Calu3 (cell line): ENCODE results near the gene CAMKMT. TPM values are rescaled to one million over a fixed set of nuclear protein-coding genes. Genes with fewer than 3 reads are reported as not detected.
A peak's percentile ranks its signal among the peaks of the same experiment; 100 is the strongest.
"Not testable (repeated sequence)": the region's sequence is repeated elsewhere in the genome, so short reads cannot be mapped to it uniquely, and the experiment has no call there.

Source experiments
- BruUV-seq: library from RNA; stranded (reverse); fragments of 400-500 nt; replicated peaks from 2 replicates; lab custom pipeline; 2021; lab: Mats Ljungman, UMichigan
- CTCF ChIA-PET: fragments of 300-600 bp; sonication (Branson Sonifier 250); formaldehyde crosslinking; loops from one replicate; lab custom pipeline; 2022; ENCODE audit warnings: antibody characterized with exemption; lab: Charles Lee
- DNase-seq: peaks from one replicate; pipeline ENCODE4 v3.0.0; 2022
- H3K27ac Mint-ChIP-seq: one replicate; pipeline ENCODE4 v1.8.0; 2022; ENCODE audit warnings: mixed read lengths; ENCODE audit not compliant: unreplicated experiment
- H3K27me3 Mint-ChIP-seq: one replicate; pipeline ENCODE4 v1.8.0; 2022; ENCODE audit warnings: mixed read lengths; ENCODE audit not compliant: unreplicated experiment
- H3K36me3 Mint-ChIP-seq: one replicate; pipeline ENCODE4 v1.8.0; 2022; ENCODE audit warnings: mild to moderate bottlenecking, moderate library complexity, mixed read lengths; ENCODE audit not compliant: insufficient read depth, unreplicated experiment
- H3K4me1 Mint-ChIP-seq: one replicate; pipeline ENCODE4 v1.8.0; 2022; ENCODE audit warnings: mild to moderate bottlenecking, low read depth, mixed read lengths; ENCODE audit not compliant: unreplicated experiment
- H3K4me3 Mint-ChIP-seq: one replicate; pipeline ENCODE4 v1.8.0; 2022; ENCODE audit warnings: mild to moderate bottlenecking, low read depth, moderate library complexity, mixed read lengths; ENCODE audit not compliant: unreplicated experiment
- H3K9me3 Mint-ChIP-seq: one replicate; pipeline ENCODE4 v1.8.0; 2022; ENCODE audit warnings: low read depth, mixed read lengths; ENCODE audit not compliant: unreplicated experiment
- intact Hi-C: fragments of 100-400 bp; cut with micrococcal nuclease; formaldehyde crosslinking; loops from one replicate; pipeline ENCODE4 v1.10.0; 2022; ENCODE audit not compliant: unreplicated experiment
- total RNA-seq: library from RNA; stranded (reverse); gene quantifications from 2 replicates; pipeline ENCODE4 v1.2.3, GENCODE V29; 2022
- TF ChIP-seq, protein P1 (sequence below): fragments of 200-600 bp; IDR thresholded peaks from one replicate; pipeline ENCODE4 v1.8.0; 2022; ENCODE audit warnings: antibody characterized with exemption; ENCODE audit not compliant: unreplicated experiment

The CAMKMT gene
- total RNA-seq, 1 experiment from 2014 or later, result 20.6 TPM

DNA sequence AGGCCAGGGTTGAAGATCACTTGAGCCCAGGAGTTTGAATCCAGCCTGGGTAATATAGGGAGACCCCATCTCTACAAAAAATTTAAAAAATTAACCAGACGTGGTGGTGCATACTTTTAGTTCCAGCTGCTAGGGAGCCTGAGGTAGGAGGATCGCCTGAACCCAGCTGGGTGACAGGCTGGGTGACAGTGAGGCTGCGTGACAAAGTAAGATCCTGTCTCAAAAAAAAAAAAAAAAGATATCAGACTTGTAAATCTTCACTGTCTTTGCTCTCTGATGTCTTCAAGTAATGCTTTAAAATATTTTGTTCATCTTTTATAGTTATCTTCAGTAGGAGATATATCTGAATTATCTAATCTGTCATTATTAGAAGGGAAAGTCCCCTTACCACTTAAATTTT, 10.5 kb downstream of the CAMKMT start:
- Mint-ChIP-seq H3K36me3 (peaks cover 15% of the 10 kb centered on the region), H3K27me3 (no peaks in the 10 kb centered on the region), H3K27ac (no peak overlapping the region), H3K4me1 (no peaks in the 10 kb centered on the region), H3K9me3 (no peaks in the 10 kb centered on the region), H3K4me3 (no peak overlapping the region)
- CTCF ChIA-PET, result no interaction called here
- DNase-seq, result no peak
- TF ChIP-seq, protein P1, sequence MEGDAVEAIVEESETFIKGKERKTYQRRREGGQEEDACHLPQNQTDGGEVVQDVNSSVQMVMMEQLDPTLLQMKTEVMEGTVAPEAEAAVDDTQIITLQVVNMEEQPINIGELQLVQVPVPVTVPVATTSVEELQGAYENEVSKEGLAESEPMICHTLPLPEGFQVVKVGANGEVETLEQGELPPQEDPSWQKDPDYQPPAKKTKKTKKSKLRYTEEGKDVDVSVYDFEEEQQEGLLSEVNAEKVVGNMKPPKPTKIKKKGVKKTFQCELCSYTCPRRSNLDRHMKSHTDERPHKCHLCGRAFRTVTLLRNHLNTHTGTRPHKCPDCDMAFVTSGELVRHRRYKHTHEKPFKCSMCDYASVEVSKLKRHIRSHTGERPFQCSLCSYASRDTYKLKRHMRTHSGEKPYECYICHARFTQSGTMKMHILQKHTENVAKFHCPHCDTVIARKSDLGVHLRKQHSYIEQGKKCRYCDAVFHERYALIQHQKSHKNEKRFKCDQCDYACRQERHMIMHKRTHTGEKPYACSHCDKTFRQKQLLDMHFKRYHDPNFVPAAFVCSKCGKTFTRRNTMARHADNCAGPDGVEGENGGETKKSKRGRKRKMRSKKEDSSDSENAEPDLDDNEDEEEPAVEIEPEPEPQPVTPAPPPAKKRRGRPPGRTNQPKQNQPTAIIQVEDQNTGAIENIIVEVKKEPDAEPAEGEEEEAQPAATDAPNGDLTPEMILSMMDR, result no peak
- intact Hi-C loops, result no loop called here
- no TSS peak for BruUV-seq

DNA sequence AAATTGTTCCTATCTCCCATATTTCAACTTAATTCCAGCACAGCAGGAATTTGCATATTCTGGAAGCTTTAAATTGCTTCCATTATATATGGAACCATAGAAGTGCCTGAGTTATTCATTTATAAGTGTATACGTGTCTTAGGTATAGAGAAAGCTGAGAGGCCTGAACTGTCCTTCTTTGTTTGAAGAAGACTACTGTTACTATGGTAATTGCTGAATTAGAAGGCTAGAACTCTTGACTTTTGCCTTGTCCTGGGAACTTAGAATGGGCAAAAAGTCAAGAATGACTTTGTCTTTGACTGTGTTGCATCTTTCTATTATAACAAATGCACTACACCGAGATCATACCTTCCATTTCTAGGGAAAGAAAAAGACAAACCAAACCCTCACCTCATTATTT, 15.7 kb downstream of the CAMKMT start:
- no peaks in the 10 kb centered on the region for H3K4me1 Mint-ChIP-seq
- no peak for DNase-seq
- H3K9me3 Mint-ChIP-seq, result no peaks in the 10 kb centered on the region
- CTCF ChIA-PET, result no interaction called here
- BruUV-seq, result no TSS peak
- intact Hi-C loops, result no loop called here
- no peak overlapping the region for H3K27ac Mint-ChIP-seq
- no peak overlapping the region for H3K4me3 Mint-ChIP-seq
- peaks cover 19% of the 10 kb centered on the region for H3K36me3 Mint-ChIP-seq
- H3K27me3 Mint-ChIP-seq, result no peaks in the 10 kb centered on the region
- TF ChIP-seq, protein P1, result no peak

DNA sequence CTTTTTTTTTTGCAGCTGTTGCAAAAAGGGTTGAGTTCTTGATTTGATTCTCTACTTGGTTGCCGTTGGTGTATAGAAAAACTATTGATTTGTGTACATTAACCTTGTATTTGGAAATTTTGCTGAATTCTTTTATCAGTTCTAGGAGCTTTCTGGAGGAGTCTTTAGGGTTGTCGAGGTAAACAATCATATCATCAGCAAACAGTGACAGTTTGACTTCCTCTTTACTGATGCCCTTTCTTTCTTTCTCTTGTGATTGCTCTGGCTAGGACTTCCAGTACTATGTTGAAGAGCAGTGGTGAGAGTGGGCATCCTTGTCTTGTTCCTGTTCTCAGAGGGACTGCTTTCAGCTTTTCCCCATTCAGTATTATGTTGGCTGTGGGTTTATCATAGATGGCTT, 23.5 kb downstream of the CAMKMT start:
- H3K9me3 Mint-ChIP-seq, H3K27me3 Mint-ChIP-seq, BruUV-seq, DNase-seq, H3K27ac Mint-ChIP-seq, H3K4me1 Mint-ChIP-seq, H3K4me3 Mint-ChIP-seq, intact Hi-C loops, H3K36me3 Mint-ChIP-seq: not testable (repeated sequence)
- CTCF ChIA-PET, result interaction anchor here (0.6 kb wide), 1 partner anchor 73 kb away, joined by 3 read pairs; no protein-coding TSS in a partner anchor

DNA sequence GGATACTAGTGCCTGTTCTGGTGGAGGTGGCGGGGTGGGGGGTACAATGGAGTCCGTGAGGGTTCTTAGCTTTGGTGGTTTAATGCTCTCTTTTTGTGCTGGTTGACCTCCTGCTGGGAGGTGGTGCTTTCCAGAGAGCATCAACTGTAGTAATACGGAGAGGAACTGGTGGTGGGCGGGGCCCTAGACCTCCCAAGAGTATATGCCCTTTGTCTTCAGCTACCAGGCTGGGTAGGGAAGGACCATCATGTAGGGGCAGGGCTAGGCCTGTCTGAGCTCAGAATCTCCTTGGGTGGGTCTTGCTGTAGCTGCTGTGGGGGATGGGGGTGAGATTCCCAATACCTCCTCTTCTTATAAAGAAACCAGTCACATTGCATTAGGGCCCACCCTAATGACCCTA, 27.1 kb downstream of the CAMKMT start:
- CTCF ChIA-PET, result no interaction called here
- H3K9me3 Mint-ChIP-seq, result no peaks in the 10 kb centered on the region
- intact Hi-C loops, result no loop called here

DNA sequence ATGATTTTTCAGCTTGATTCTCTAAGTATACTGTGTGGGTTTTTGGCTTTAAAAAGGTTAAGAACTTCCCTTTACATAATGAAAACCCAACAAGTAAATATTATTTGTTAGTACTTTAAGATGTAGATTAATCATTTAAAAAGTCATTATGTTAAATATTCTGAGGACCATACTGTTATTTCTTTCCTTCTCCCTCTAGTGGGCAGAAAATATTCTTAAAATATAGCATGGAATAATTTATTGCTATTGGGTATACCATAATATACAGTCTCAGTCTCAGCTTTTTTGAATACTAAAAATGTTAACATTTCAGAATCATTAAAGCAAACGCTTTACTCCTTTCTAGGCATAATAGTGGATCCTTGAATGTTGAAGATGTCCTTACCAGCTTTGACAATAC, 28.1 kb downstream of the CAMKMT start:
- no peak overlapping the region for H3K4me3 Mint-ChIP-seq
- H3K27me3 Mint-ChIP-seq, result no peaks in the 10 kb centered on the region
- TF ChIP-seq, protein P1, result peak; percentile 17
- CTCF ChIA-PET, result interaction anchor here (0.6 kb wide), 1 partner anchor 10 kb away, joined by 3 read pairs; no protein-coding TSS in a partner anchor
- peaks cover 9% of the 10 kb centered on the region for H3K4me1 Mint-ChIP-seq
- intact Hi-C loops, result loop anchor here (5.0 kb wide), 1 partner anchor 87 kb away; no protein-coding TSS in a partner anchor
- no TSS peak for BruUV-seq
- H3K27ac Mint-ChIP-seq, result no peak overlapping the region
- H3K9me3 Mint-ChIP-seq, result no peaks in the 10 kb centered on the region
- H3K36me3 Mint-ChIP-seq, result no peaks in the 10 kb centered on the region
- no peak for DNase-seq

More for the DNA sequence above, 27.1 kb downstream of the CAMKMT start:
- peaks cover 9% of the 10 kb centered on the region for H3K4me1 Mint-ChIP-seq
- TF ChIP-seq, protein P1, result no peak
- no TSS peak for BruUV-seq
- H3K27ac Mint-ChIP-seq, result no peak overlapping the region
- no peaks in the 10 kb centered on the region for H3K36me3 Mint-ChIP-seq
- H3K4me3 Mint-ChIP-seq, result no peak overlapping the region
- no peak for DNase-seq
- no peaks in the 10 kb centered on the region for H3K27me3 Mint-ChIP-seq
